ENCODE measurements around the gene GADD45A.

Gene GADD45A

GRCh38 chr1:67690018-67690363 is 5.0 kb downstream of the GADD45A start:
- DNase-seq, result no peak

GRCh38 chr1:67690411-67690810 is 5.4 kb downstream of the GADD45A start:
- no peak for DNase-seq

- DNase-seq, result no peak
These were observed 6.7 kb downstream of the GADD45A start for GRCh38 chr1:67691712-67692111.

- no peak for DNase-seq
These were observed 11.0 kb downstream of the GADD45A start for GRCh38 chr1:67695963-67696362.

- no peak for DNase-seq
These were observed 11.7 kb downstream of the GADD45A start for GRCh38 chr1:67696708-67697107.

- DNase-seq, result no peak
These were observed 15.2 kb downstream of the GADD45A start for GRCh38 chr1:67700220-67700619.

- DNase-seq, result peak; percentile 13 to 20
These were observed 15.8 kb downstream of the GADD45A start for GRCh38 chr1:67700692-67701410.

- DNase-seq, result no peak
These were observed 16.9 kb downstream of the GADD45A start for GRCh38 chr1:67701876-67702275.

GRCh38 chr1:67704351-67704750 is 19.4 kb downstream of the GADD45A start:
- no peak for DNase-seq

- no peak for DNase-seq
These were observed 20.9 kb downstream of the GADD45A start for GRCh38 chr1:67705735-67706453.

GRCh38 chr1:67708606-67709005 is 23.6 kb downstream of the GADD45A start:
- DNase-seq, result no peak

GRCh38 chr1:67710417-67710816 is 25.4 kb downstream of the GADD45A start:
- no peak for DNase-seq

- DNase-seq, result no peak
These were observed 26.3 kb downstream of the GADD45A start for GRCh38 chr1:67711158-67711854.

GRCh38 chr1:67711855-67712212 is 26.8 kb downstream of the GADD45A start:
- DNase-seq, result no peak

GRCh38 chr1:67713057-67713846 is 28.3 kb downstream of the GADD45A start:
- DNase-seq, result no peak

- no peak for DNase-seq
These were observed 30.8 kb downstream of the GADD45A start for GRCh38 chr1:67715819-67716218.

- DNase-seq, result no peak
These were observed 31.8 kb downstream of the GADD45A start for GRCh38 chr1:67716800-67717199.

- no peak for DNase-seq
These were observed 32.9 kb downstream of the GADD45A start for GRCh38 chr1:67717876-67718275.

GRCh38 chr1:67719329-67720196 is 34.6 kb downstream of the GADD45A start:
- no peak for DNase-seq

- no peak for DNase-seq
These were observed 36.1 kb downstream of the GADD45A start for GRCh38 chr1:67721112-67721511.

- no peak for DNase-seq
These were observed 36.8 kb downstream of the GADD45A start for GRCh38 chr1:67721650-67722291.

Data from activated CD4-positive, alpha-beta T cell treated with anti-CD3 and anti-CD28 coated beads, Interleukin-2, amount 50 U/mL, for 48 hours (primary cell).